ENCODE data around the gene DAD1. TPM values are rescaled to one million over a fixed set of nuclear protein-coding genes. Genes with fewer than 3 reads are reported as not detected.
A peak's percentile ranks its signal among the peaks of the same experiment; 100 is the strongest.

Gene DAD1
- total and polyA plus RNA-seq, 12 donors, result 82.4 to 420 (median 136) TPM

- no peak overlapping the region for H3K4me3 ChIP-seq
- H3K36me3 ChIP-seq, result peaks cover 0 to 40% (median 37%) of the 10 kb centered on the region in 9 donors
- H3K27me3 ChIP-seq, result no peaks in the 10 kb centered on the region
- no peak overlapping the region for H3K27ac ChIP-seq
- DNase-seq, result no peak
- no peak for ATAC-seq
- no peaks in the 10 kb centered on the region for H3K9me3 ChIP-seq
- TF ChIP-seq CTCF (IDR thresholded peaks at IDR 0.05), result no peak
- intact Hi-C loops (cut with DNase I), result no loop called here
- H3K4me1 ChIP-seq, result peaks cover 0 to 26% (median 21%) of the 10 kb centered on the region in 9 donors
Measured at GRCh38 chr14:22600027-22600426, 11.0 kb upstream of the DAD1 start.

GRCh38 chr14:22599349-22599748 lies 10.3 kb upstream of the DAD1 start:
- intact Hi-C loops (cut with DNase I), result no loop called here
- Histone ChIP-seq H3K36me3 (peaks cover 0 to 33% (median 30%) of the 10 kb centered on the region in 9 donors), H3K27ac (peak overlapping the region in 7 of 10 donors; percentile 77 to 93 (median 85)), H3K9me3 (no peaks in the 10 kb centered on the region), H3K27me3 (no peaks in the 10 kb centered on the region), H3K4me1 (peaks cover 0 to 26% (median 21%) of the 10 kb centered on the region in 9 donors), H3K4me3 (peak overlapping the region in 9 of 10 donors; percentile 69 to 91 (median 74))
- no peak for ATAC-seq
- 87 to 90% methylated on average over 3 of the region's 3 CpGs for WGBS, 2 donors
- DNase-seq, result no peak
- no peak for TF ChIP-seq CTCF (IDR thresholded peaks at IDR 0.05)

- TF ChIP-seq CTCF (IDR thresholded peaks at IDR 0.05), result peak in 2 of 9 donors; percentile 22 to 30
- Histone ChIP-seq H3K36me3 (peaks cover 0 to 28% (median 25%) of the 10 kb centered on the region in 9 donors), H3K4me1 (peaks cover 0 to 26% (median 21%) of the 10 kb centered on the region in 9 donors), H3K4me3 (peak overlapping the region; percentile 69 to 91 (median 74)), H3K27ac (peak overlapping the region; percentile 31 to 93 (median 82)), H3K9me3 (no peaks in the 10 kb centered on the region), H3K27me3 (no peaks in the 10 kb centered on the region)
- intact Hi-C loops (cut with DNase I), result no loop called here
- ATAC-seq (peak in 5 of 8 donors; percentile 60 to 79 (median 68)), DNase-seq (no peak)
- 8 to 14% methylated on average over 5 of the region's 5 CpGs for WGBS, 2 donors
Measured at GRCh38 chr14:22598896-22599244, 9.8 kb upstream of the DAD1 start.

GRCh38 chr14:22598099-22598895 lies 9.3 kb upstream of the DAD1 start, which contains the start of gene ABHD4:
TSS of gene ABHD4 (plus strand) at chr14:22598300. CDS start at chr14:22598307, 7 bp downstream.
- H3K27me3 ChIP-seq, result no peaks in the 10 kb centered on the region
- H3K36me3 ChIP-seq, result peaks cover 0 to 22% (median 20%) of the 10 kb centered on the region in 9 donors
- peak within 1 kb of the TSS; percentile 31 to 93 (median 82) for H3K27ac ChIP-seq
- peaks cover 0 to 26% (median 21%) of the 10 kb centered on the region in 9 donors for H3K4me1 ChIP-seq
- WGBS, 2 donors, result 1% methylated on average over 49 of the region's 49 CpGs
- intact Hi-C loops (cut with DNase I), result no loop called here
- peak within 1 kb of the TSS; percentile 69 to 91 (median 74) for H3K4me3 ChIP-seq
- H3K9me3 ChIP-seq, result no peaks in the 10 kb centered on the region
- peak in 1 of 9 donors; percentile 17 for TF ChIP-seq CTCF (IDR thresholded peaks at IDR 0.05)
- DNase-seq, result peak; percentile 81 to 86
- peak; percentile 97 to 99 (median 98) for ATAC-seq

All from heart right ventricle (tissue), 16 donors.